Measurements from ENCODE around the gene LUC7L. TPM values are rescaled to one million over a fixed set of nuclear protein-coding genes. Genes with fewer than 3 reads are reported as not detected.
A peak's percentile ranks its signal among the peaks of the same experiment; 100 is the strongest.

LUC7L gene
- total RNA-seq, 2 experiments from 2014 or later = 94.8 to 98.4 TPM

DNA sequence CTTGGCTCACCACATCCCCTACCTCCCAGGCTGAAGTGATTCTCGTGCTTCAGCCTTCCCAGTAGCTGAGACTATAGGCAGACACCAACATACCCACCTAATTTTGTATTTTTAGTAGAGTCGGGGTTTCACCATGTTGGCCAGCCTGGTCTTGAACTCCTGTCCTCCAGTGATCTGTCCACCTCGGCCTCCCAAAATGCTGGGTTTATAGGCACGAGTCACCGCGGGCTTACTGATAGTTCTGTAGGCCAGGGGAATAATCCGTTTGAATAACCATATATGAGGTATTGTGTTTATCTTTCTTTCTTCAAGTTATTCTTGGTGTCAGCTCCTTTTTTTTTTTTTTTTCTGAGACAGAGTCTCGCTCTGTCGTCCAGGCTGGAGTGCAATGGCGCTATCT lies 13.0 kb upstream of the LUC7L start:
- ChIA-PET POLR2A (interaction anchor here (0.6 to 1.3 kb wide), 4 partner anchors 10 to 912 kb away, joined by 3 to 4 read pairs (median 4); no protein-coding TSS in a partner anchor), CTCF (no interaction called here)
- DNase-seq (no peak), ATAC-seq (ENCODE audit: poor library complexity) (no peak)
- peaks cover 4% of the 10 kb centered on the region for H3K4me1 Mint-ChIP-seq (ENCODE audit: low read depth)
- Histone ChIP-seq H3K9me3 (ENCODE audit: control insufficient read depth in 1 of 2, insufficient read depth in 1 of 2, low read length in 2 of 2) (no peaks in the 10 kb centered on the region), H3K4me1 (ENCODE audit: insufficient read depth, low read length) (peaks cover 4% of the 10 kb centered on the region), H3K27ac (ENCODE audit: low read depth in 1 of 2, low read length in 2 of 2) (no peak overlapping the region), H3K4me3 (ENCODE audit: low read length) (no peak overlapping the region), H3K36me3 (ENCODE audit: insufficient read depth, low read length) (no peaks in the 10 kb centered on the region), H3K27me3 (ENCODE audit: control insufficient read depth in 1 of 2, insufficient read depth in 2 of 2, low read length in 2 of 2) (no peaks in the 10 kb centered on the region)
- H3K27ac Mint-ChIP-seq = no peak overlapping the region
- peaks cover 4% of the 10 kb centered on the region for H3K36me3 Mint-ChIP-seq (ENCODE audit: low read depth)
- H3K9me3 Mint-ChIP-seq = no peaks in the 10 kb centered on the region
- TF ChIP-seq CTCF (IDR thresholded peaks at IDR 0.05) = no peak
- no peaks in the 10 kb centered on the region for H3K27me3 Mint-ChIP-seq
- H3K4me3 Mint-ChIP-seq = no peak overlapping the region
- intact Hi-C loops (cut with DNase I, micrococcal nuclease) = no loop called here

GRCh38 chr16:240559-240958 lies 11.3 kb upstream of the LUC7L start:
- TF ChIP-seq CTCF (IDR thresholded peaks at IDR 0.05) = no peak
- H3K27me3 ChIP-seq (ENCODE audit: control insufficient read depth in 1 of 2, insufficient read depth in 2 of 2, low read length in 2 of 2) = no peaks in the 10 kb centered on the region
- DNase-seq (peak in 1 of 14 experiments; percentile 3), ATAC-seq (ENCODE audit: poor library complexity) (no peak)
- Mint-ChIP-seq H3K4me1 (ENCODE audit: low read depth) (peaks cover 6% of the 10 kb centered on the region), H3K27ac (no peak overlapping the region), H3K9me3 (no peaks in the 10 kb centered on the region), H3K27me3 (no peaks in the 10 kb centered on the region), H3K4me3 (no peak overlapping the region), H3K36me3 (ENCODE audit: low read depth) (peaks cover 4% of the 10 kb centered on the region)
- intact Hi-C loops (cut with DNase I, micrococcal nuclease) = no loop called here
- ChIA-PET POLR2A (no interaction called here), CTCF (no interaction called here)
- H3K4me1 ChIP-seq (ENCODE audit: insufficient read depth, low read length) = peaks cover 7% of the 10 kb centered on the region
- H3K27ac ChIP-seq (ENCODE audit: low read depth in 1 of 2, low read length in 2 of 2) = no peak overlapping the region
- H3K36me3 ChIP-seq (ENCODE audit: insufficient read depth, low read length) = no peaks in the 10 kb centered on the region
- H3K9me3 ChIP-seq (ENCODE audit: control insufficient read depth in 1 of 2, insufficient read depth in 1 of 2, low read length in 2 of 2) = no peaks in the 10 kb centered on the region
- no peak overlapping the region for H3K4me3 ChIP-seq (ENCODE audit: low read length)

- peaks cover 12% of the 10 kb centered on the region for H3K4me1 ChIP-seq (ENCODE audit: insufficient read depth, low read length)
- H3K36me3 ChIP-seq (ENCODE audit: insufficient read depth, low read length) = no peaks in the 10 kb centered on the region
- no peak for ATAC-seq (ENCODE audit: poor library complexity)
- Mint-ChIP-seq H3K4me3 (peak overlapping the region; percentile 1), H3K9me3 (no peaks in the 10 kb centered on the region), H3K4me1 (ENCODE audit: low read depth) (peaks cover 12% of the 10 kb centered on the region), H3K27ac (no peak overlapping the region), H3K27me3 (no peaks in the 10 kb centered on the region), H3K36me3 (ENCODE audit: low read depth) (peaks cover 7% of the 10 kb centered on the region)
- no peaks in the 10 kb centered on the region for H3K27me3 ChIP-seq (ENCODE audit: control insufficient read depth in 1 of 2, insufficient read depth in 2 of 2, low read length in 2 of 2)
- no peaks in the 10 kb centered on the region for H3K9me3 ChIP-seq (ENCODE audit: control insufficient read depth in 1 of 2, insufficient read depth in 1 of 2, low read length in 2 of 2)
- no peak for TF ChIP-seq CTCF (IDR thresholded peaks at IDR 0.05)
- DNase-seq = no peak
- ChIA-PET POLR2A (no interaction called here), CTCF (no interaction called here)
- intact Hi-C loops (cut with DNase I, micrococcal nuclease) = no loop called here
- H3K27ac ChIP-seq (ENCODE audit: low read depth in 1 of 2, low read length in 2 of 2) = no peak overlapping the region
- no peak overlapping the region for H3K4me3 ChIP-seq (ENCODE audit: low read length)
These were observed 10.7 kb upstream of the LUC7L start for GRCh38 chr16:239948-240277.

Data from CD4-positive, alpha-beta T cell (primary cell).